ENCODE results near the gene CIBAR2.

DNA sequence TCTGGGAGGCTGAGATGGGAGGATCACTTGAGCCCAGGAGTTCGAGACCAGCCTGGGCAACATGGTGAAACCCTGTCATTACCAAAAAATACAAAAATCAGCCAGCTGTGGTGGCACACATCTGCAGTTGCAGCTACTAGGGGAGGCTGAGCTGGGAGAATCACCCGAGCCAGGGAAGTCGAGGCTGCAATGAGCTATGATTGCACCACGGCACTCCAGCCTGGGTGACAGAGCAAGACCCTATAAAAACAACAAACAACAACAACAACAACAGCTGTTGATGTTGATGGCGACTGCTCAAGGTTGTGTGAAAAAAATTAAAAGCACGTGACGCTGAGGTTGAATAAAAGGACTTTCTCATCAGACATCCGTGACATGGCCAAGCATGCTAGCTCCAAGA lies 40.8 kb upstream of the CIBAR2 start:
- no peak for TF ChIP-seq CTCF (IDR thresholded peaks at IDR 0.05; ENCODE audit: low read depth, low read length)
- TF ChIP-seq EZH2phosphoT487 (IDR thresholded peaks at IDR 0.05; ENCODE audit: low read depth) = no peak

Data from OCI-LY3 (cell line).